Astrocyte of the cerebellum (primary cell): ENCODE measurements around the gene MICAL3.

Experiments
- DNase-seq: peaks from one replicate; pipeline ENCODE4 v3.0.0-alpha.2; 2011; ENCODE audit warnings: low read depth
- H3K4me3 ChIP-seq: 2 replicates; pipeline ENCODE4 v1.5.1; 2011; ENCODE audit warnings: mild to moderate bottlenecking, low read depth, low read length, moderate library complexity
- CTCF ChIP-seq: IDR thresholded peaks from 2 replicates; pipeline ENCODE4 v1.5.1; 2012; ENCODE audit warnings: low read length, low read depth, moderate library complexity, mild to moderate bottlenecking; ENCODE audit errors: missing control alignments
- in situ Hi-C: cut with HindIII; loops from 2 replicates; pipeline ENCODE4 v1.10.0; 2017; ENCODE audit warnings: low sequenced_read_pairs

MICAL3 gene

GRCh38 chr22:17891481-17892167 is 132.7 kb downstream of the MICAL3 start:
- peak; percentile 50 for TF ChIP-seq CTCF
- H3K4me3 ChIP-seq: no peak overlapping the region
- in situ Hi-C loops: no loop called here
- no peak for DNase-seq

GRCh38 chr22:17890892-17891291 is 133.5 kb downstream of the MICAL3 start:
- DNase-seq: no peak
- in situ Hi-C loops: no loop called here
- TF ChIP-seq CTCF: no peak
- H3K4me3 ChIP-seq: no peak overlapping the region

DNA sequence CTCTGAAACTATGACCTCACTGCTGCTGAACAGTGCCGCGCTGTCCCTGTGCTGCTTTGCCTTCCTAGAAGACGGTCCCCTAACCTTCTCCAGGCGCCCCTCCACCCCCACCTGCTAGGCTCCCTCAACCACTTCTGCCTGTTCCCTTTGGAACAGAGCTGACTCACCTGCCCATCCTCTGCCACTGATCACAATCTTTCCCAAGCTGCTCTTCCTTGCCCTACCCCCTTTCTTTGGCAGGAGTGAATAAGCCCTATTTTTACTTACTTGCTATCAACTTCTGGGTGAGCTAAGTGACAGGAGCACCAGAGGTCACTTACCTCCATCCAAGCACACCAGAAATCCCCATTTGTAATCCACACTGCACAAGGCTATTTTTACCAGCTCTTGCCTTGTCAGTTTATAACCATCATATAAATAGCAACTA is 134.1 kb downstream of the MICAL3 start:
- in situ Hi-C loops: no loop called here
- no peak overlapping the region for H3K4me3 ChIP-seq

GRCh38 chr22:17888855-17889254 is 135.5 kb downstream of the MICAL3 start:
- H3K4me3 ChIP-seq: no peak overlapping the region
- peak; percentile 59 for TF ChIP-seq CTCF
- no peak for DNase-seq
- in situ Hi-C loops: no loop called here

More for the DNA sequence above, 134.1 kb downstream of the MICAL3 start:
- TF ChIP-seq CTCF: no peak
- DNase-seq: no peak

DNA sequence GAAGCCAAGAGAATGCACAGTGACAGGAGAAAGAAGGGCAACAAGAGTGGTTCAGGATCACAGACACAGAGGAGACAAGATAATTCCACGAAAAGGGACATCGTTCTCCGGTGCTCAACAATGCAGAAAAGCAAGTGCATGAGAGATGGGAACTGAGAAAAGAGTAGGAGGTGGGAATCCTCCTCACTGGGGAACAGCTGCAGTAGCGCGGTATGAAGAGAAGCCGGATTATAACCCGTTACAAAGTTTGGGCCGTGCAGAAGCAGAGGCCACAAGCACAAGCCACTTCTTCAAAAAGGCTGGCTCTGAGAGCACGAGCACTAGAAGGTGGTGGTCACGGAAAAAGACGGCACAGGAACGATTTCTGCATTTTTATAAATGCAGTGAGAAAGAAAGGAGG is 135.9 kb downstream of the MICAL3 start:
- TF ChIP-seq CTCF: no peak
- no peak for DNase-seq
- in situ Hi-C loops: no loop called here
- no peak overlapping the region for H3K4me3 ChIP-seq

GRCh38 chr22:17884893-17885292 is 139.5 kb downstream of the MICAL3 start:
- no peak for TF ChIP-seq CTCF
- no peak overlapping the region for H3K4me3 ChIP-seq

More at GRCh38 chr22:17884893-17885292, 139.5 kb downstream of the MICAL3 start:
- in situ Hi-C loops: no loop called here
- DNase-seq: no peak
